HL-60/S4 treated with phorbol 12-myristate 13-acetate at 8.2 ng/mL for 4 days and 3 days (cell line): ENCODE results near the gene TRIM54.
"Not testable (repeated sequence)": the region's sequence is repeated elsewhere in the genome, so short reads cannot be mapped to it uniquely, and the experiment has no call there.

ENCODE experiments used
- in situ Hi-C: fragments of 300-500 bp; cut with MboI; formaldehyde crosslinking; loops from 2 replicates; pipeline ENCODE4 v1.15.0; 2022; ENCODE audit warnings: low sequenced_read_pairs

The TRIM54 gene

GRCh38 chr2:27256855-27257454, 25.3 kb upstream of the TRIM54 start:
- in situ Hi-C loops: no loop called here

GRCh38 chr2:27258051-27258450, 24.2 kb upstream of the TRIM54 start:
- in situ Hi-C loops: no loop called here

GRCh38 chr2:27261241-27261925, 20.8 kb upstream of the TRIM54 start:
- in situ Hi-C loops: no loop called here

GRCh38 chr2:27261926-27262298, 20.3 kb upstream of the TRIM54 start:
- in situ Hi-C loops: no loop called here

- in situ Hi-C loops: no loop called here
These were observed 19.6 kb upstream of the TRIM54 start, which contains the start of gene SLC30A3 for GRCh38 chr2:27262379-27263286. Gene SLC30A3, minus strand, starts transcription at chr2:27263047. Its CDS starts 141 bp downstream, at chr2:27262906.

GRCh38 chr2:27263287-27264252, 18.7 kb upstream of the TRIM54 start:
- in situ Hi-C loops: no loop called here

- in situ Hi-C loops: no loop called here
These were observed 17.9 kb upstream of the TRIM54 start for GRCh38 chr2:27264253-27264752.

- in situ Hi-C loops: no loop called here
These were observed 17.3 kb upstream of the TRIM54 start for GRCh38 chr2:27264753-27265535.

GRCh38 chr2:27265536-27265870, 16.7 kb upstream of the TRIM54 start:
- in situ Hi-C loops: no loop called here

GRCh38 chr2:27268296-27268695, 13.9 kb upstream of the TRIM54 start:
- in situ Hi-C loops: not testable (repeated sequence)

- in situ Hi-C loops: no loop called here
These were observed 12.1 kb upstream of the TRIM54 start for GRCh38 chr2:27270131-27270530.

- in situ Hi-C loops: no loop called here
These were observed 11.6 kb upstream of the TRIM54 start for GRCh38 chr2:27270670-27271069.

- in situ Hi-C loops: no loop called here
These were observed 10.4 kb upstream of the TRIM54 start for GRCh38 chr2:27271631-27272340.

GRCh38 chr2:27272537-27273522, 9.4 kb upstream of the TRIM54 start:
- in situ Hi-C loops: not testable (repeated sequence)

GRCh38 chr2:27275211-27276150, 6.7 kb upstream of the TRIM54 start, which contains the start of gene DNAJC5G:
Gene DNAJC5G, plus strand, starts transcription at chr2:27275433. Its CDS starts 1,296 bp downstream, at chr2:27276729.
- in situ Hi-C loops: loop anchor here (25.0 kb wide), 1 partner anchor 163 kb away; the partner anchor contains the start of genes ABHD1 and CGREF1

- in situ Hi-C loops: loop anchor here (25.0 kb wide), 1 partner anchor 166 kb away; the partner anchor contains the start of genes ABHD1 and CGREF1
These were observed 4.2 kb upstream of the TRIM54 start for GRCh38 chr2:27278010-27278409.
